Glutamatergic neuron (in vitro differentiated cells): ENCODE measurements around the gene RAP1GAP. TPM values are rescaled to one million over a fixed set of nuclear protein-coding genes. Genes with fewer than 3 reads are reported as not detected.
A peak's percentile ranks its signal among the peaks of the same experiment; 100 is the strongest.

Source experiments
- DNase-seq: peaks from one replicate; pipeline ENCODE4 v3.0.0; 2022
- H3K27ac Mint-ChIP-seq: one replicate; pipeline ENCODE4 v1.8.0; 2020; ENCODE audit warnings: mild to moderate bottlenecking, mixed read lengths, inconsistent platforms; ENCODE audit not compliant: unreplicated experiment
- H3K27me3 Mint-ChIP-seq: one replicate; pipeline ENCODE4 v1.8.0; 2020; ENCODE audit warnings: mild to moderate bottlenecking, moderate library complexity, mixed read lengths, inconsistent platforms; ENCODE audit not compliant: unreplicated experiment
- H3K36me3 Mint-ChIP-seq: one replicate; pipeline ENCODE4 v1.8.0; 2020; ENCODE audit warnings: mild to moderate bottlenecking, mixed read lengths, inconsistent platforms; ENCODE audit not compliant: unreplicated experiment
- H3K4me1 Mint-ChIP-seq: one replicate; pipeline ENCODE4 v1.8.0; 2020; ENCODE audit warnings: mild to moderate bottlenecking, low read depth, mixed read lengths, inconsistent platforms; ENCODE audit not compliant: unreplicated experiment
- H3K4me3 Mint-ChIP-seq: one replicate; pipeline ENCODE4 v1.8.0; 2020; ENCODE audit warnings: mild to moderate bottlenecking, mixed read lengths, inconsistent platforms; ENCODE audit not compliant: unreplicated experiment
- H3K9me3 Mint-ChIP-seq: one replicate; pipeline ENCODE4 v1.8.0; 2020; ENCODE audit warnings: mild to moderate bottlenecking, moderate library complexity, mixed read lengths, inconsistent platforms; ENCODE audit not compliant: unreplicated experiment
- CTCF ChIP-seq: fragments of 200-600 bp; sonication (generic); IDR thresholded peaks from one replicate; pipeline ENCODE4 v1.5.0; 2021; ENCODE audit not compliant: partially characterized antibody, unreplicated experiment
- total RNA-seq: library from RNA; stranded (reverse); fragmentation: NEBNext Ultra II Directional; extraction: Animal tissue kit (Norgen Biotek cat#: 25700); gene quantifications from one replicate; pipeline ENCODE4 v1.2.1, GENCODE V29; 2021; ENCODE audit not compliant: unreplicated experiment

Gene RAP1GAP
- total RNA-seq, 1 donor from 2014 or later: 4.8 TPM

GRCh38 chr1:21586846-21587601 is 82.1 kb downstream of the RAP1GAP start:
- DNase-seq: no peak
- H3K4me3 Mint-ChIP-seq: no peak overlapping the region
- H3K4me1 Mint-ChIP-seq: peaks cover 13% of the 10 kb centered on the region
- peaks cover 5% of the 10 kb centered on the region for H3K27me3 Mint-ChIP-seq
- H3K27ac Mint-ChIP-seq: peak overlapping the region; percentile 38
- no peak for TF ChIP-seq CTCF
- H3K9me3 Mint-ChIP-seq: no peaks in the 10 kb centered on the region
- H3K36me3 Mint-ChIP-seq: peaks cover 5% of the 10 kb centered on the region

GRCh38 chr1:21586222-21586621 is 82.9 kb downstream of the RAP1GAP start:
- TF ChIP-seq CTCF: no peak
- no peaks in the 10 kb centered on the region for H3K9me3 Mint-ChIP-seq
- no peak for DNase-seq
- H3K4me3 Mint-ChIP-seq: no peak overlapping the region
- peaks cover 12% of the 10 kb centered on the region for H3K4me1 Mint-ChIP-seq
- peaks cover 5% of the 10 kb centered on the region for H3K36me3 Mint-ChIP-seq
- no peak overlapping the region for H3K27ac Mint-ChIP-seq
- H3K27me3 Mint-ChIP-seq: peaks cover 5% of the 10 kb centered on the region

- Mint-ChIP-seq H3K36me3 (peaks cover 5% of the 10 kb centered on the region), H3K27me3 (peaks cover 5% of the 10 kb centered on the region), H3K4me1 (peaks cover 8% of the 10 kb centered on the region), H3K9me3 (no peaks in the 10 kb centered on the region), H3K4me3 (no peak overlapping the region), H3K27ac (no peak overlapping the region)
- TF ChIP-seq CTCF: no peak
- no peak for DNase-seq
Measured at GRCh38 chr1:21585037-21585436, 84.1 kb downstream of the RAP1GAP start.

- H3K27me3 Mint-ChIP-seq: peaks cover 5% of the 10 kb centered on the region
- H3K36me3 Mint-ChIP-seq: peaks cover 5% of the 10 kb centered on the region
- H3K9me3 Mint-ChIP-seq: no peaks in the 10 kb centered on the region
- no peak for TF ChIP-seq CTCF
- peaks cover 8% of the 10 kb centered on the region for H3K4me1 Mint-ChIP-seq
- H3K27ac Mint-ChIP-seq: no peak overlapping the region
- DNase-seq: no peak
- no peak overlapping the region for H3K4me3 Mint-ChIP-seq
Measured at GRCh38 chr1:21584096-21584495, 85.1 kb downstream of the RAP1GAP start.

GRCh38 chr1:21579791-21580190 is 89.4 kb downstream of the RAP1GAP start:
- Mint-ChIP-seq H3K36me3 (peaks cover 5% of the 10 kb centered on the region), H3K4me1 (no peaks in the 10 kb centered on the region), H3K27me3 (peaks cover 5% of the 10 kb centered on the region), H3K9me3 (peaks cover 2% of the 10 kb centered on the region), H3K4me3 (no peak overlapping the region), H3K27ac (no peak overlapping the region)
- no peak for TF ChIP-seq CTCF
- DNase-seq: no peak
